Fibroblast of lung (primary cell): ENCODE results near the gene VPS35.

Source experiments
- CTCF ChIP-seq, 2 donors: IDR thresholded peaks in 1 of 2; conservative IDR thresholded peaks in 1 of 2; 1 replicate in 1 of 2; 2 replicates in 1 of 2; pipeline ENCODE4 v1.5.1; 2011 to 2012; ENCODE audit warnings: low read length in 2 of 2, control low read depth in 1 of 2, inconsistent platforms in 1 of 2, low read depth in 1 of 2, mild to moderate bottlenecking in 1 of 2
- EZH2 ChIP-seq: IDR thresholded peaks from 2 replicates; pipeline ENCODE4 v1.5.1; 2012; ENCODE audit warnings: low read length, control low read depth, mild to moderate bottlenecking; ENCODE audit errors: missing control alignments

DNA sequence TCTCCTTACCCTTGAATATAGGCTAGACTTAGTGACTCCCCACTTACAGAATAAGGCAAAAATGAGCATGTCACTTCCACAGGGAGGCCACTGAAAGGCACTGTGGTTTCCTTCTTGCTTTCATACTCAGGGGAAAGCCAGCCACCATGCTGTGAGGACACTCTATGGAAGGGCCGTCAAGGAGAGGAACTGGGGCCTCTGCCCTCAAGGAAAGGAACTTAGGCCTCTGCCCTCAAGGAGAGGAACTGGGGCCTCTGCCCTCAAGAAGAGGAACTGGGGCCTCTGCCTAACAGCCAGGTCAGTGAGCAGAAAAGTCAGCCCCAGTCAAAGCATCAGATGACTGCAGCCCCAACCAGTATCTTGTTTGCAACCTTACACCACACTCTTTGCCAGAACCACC lies 30.1 kb downstream of the VPS35 start:
- no peak for TF ChIP-seq CTCF (conservative IDR thresholded peaks at IDR 0.05 in 1 of 2, IDR thresholded peaks at IDR 0.05 in 1 of 2; ENCODE audit: low read depth in 1 of 2, low read length in 2 of 2)
- TF ChIP-seq EZH2, result no peak
